ENCODE results near the gene IGFBP6.

Gene IGFBP6

GRCh38 chr12:53123578-53124351, 26.3 kb downstream of the IGFBP6 start:
- DNase-seq (ENCODE audit: low spot score) = no peak
- peaks cover 12% of the 10 kb centered on the region for H3K27me3 Mint-ChIP-seq (ENCODE audit: low read depth)
- no peaks in the 10 kb centered on the region for H3K36me3 Mint-ChIP-seq (ENCODE audit: low read depth)
- no peaks in the 10 kb centered on the region for H3K4me1 Mint-ChIP-seq (ENCODE audit: low read depth)
- H3K4me3 Mint-ChIP-seq = no peak overlapping the region
- no peaks in the 10 kb centered on the region for H3K9me3 Mint-ChIP-seq
- H3K27ac Mint-ChIP-seq = no peak overlapping the region

GRCh38 chr12:53124352-53124723, 26.9 kb downstream of the IGFBP6 start:
- no peaks in the 10 kb centered on the region for H3K36me3 Mint-ChIP-seq (ENCODE audit: low read depth)
- no peak overlapping the region for H3K4me3 Mint-ChIP-seq

GRCh38 chr12:53127169-53127568, 29.7 kb downstream of the IGFBP6 start:
- no peak overlapping the region for H3K27ac Mint-ChIP-seq
- no peak overlapping the region for H3K4me3 Mint-ChIP-seq
- DNase-seq (ENCODE audit: low spot score) = no peak
- no peaks in the 10 kb centered on the region for H3K4me1 Mint-ChIP-seq (ENCODE audit: low read depth)
- no peaks in the 10 kb centered on the region for H3K36me3 Mint-ChIP-seq (ENCODE audit: low read depth)
- H3K27me3 Mint-ChIP-seq (ENCODE audit: low read depth) = peaks cover 19% of the 10 kb centered on the region
- no peaks in the 10 kb centered on the region for H3K9me3 Mint-ChIP-seq

More at GRCh38 chr12:53124352-53124723, 26.9 kb downstream of the IGFBP6 start:
- H3K9me3 Mint-ChIP-seq = no peaks in the 10 kb centered on the region
- H3K27ac Mint-ChIP-seq = no peak overlapping the region
- no peak for DNase-seq (ENCODE audit: low spot score)
- no peaks in the 10 kb centered on the region for H3K4me1 Mint-ChIP-seq (ENCODE audit: low read depth)
- H3K27me3 Mint-ChIP-seq (ENCODE audit: low read depth) = peaks cover 16% of the 10 kb centered on the region

- H3K36me3 Mint-ChIP-seq (ENCODE audit: low read depth) = no peaks in the 10 kb centered on the region
- no peaks in the 10 kb centered on the region for H3K9me3 Mint-ChIP-seq
- no peak overlapping the region for H3K4me3 Mint-ChIP-seq
- no peaks in the 10 kb centered on the region for H3K4me1 Mint-ChIP-seq (ENCODE audit: low read depth)
- H3K27me3 Mint-ChIP-seq (ENCODE audit: low read depth) = peaks cover 19% of the 10 kb centered on the region
- H3K27ac Mint-ChIP-seq = no peak overlapping the region
- DNase-seq (ENCODE audit: low spot score) = no peak
Measured at GRCh38 chr12:53128780-53129569, 31.5 kb downstream of the IGFBP6 start.

- no peak overlapping the region for H3K27ac Mint-ChIP-seq
- H3K4me1 Mint-ChIP-seq (ENCODE audit: low read depth) = no peaks in the 10 kb centered on the region
- H3K9me3 Mint-ChIP-seq = peaks cover under 1% of the 10 kb centered on the region
- H3K36me3 Mint-ChIP-seq (ENCODE audit: low read depth) = no peaks in the 10 kb centered on the region
- no peak for DNase-seq (ENCODE audit: low spot score)
- H3K4me3 Mint-ChIP-seq = no peak overlapping the region
- H3K27me3 Mint-ChIP-seq (ENCODE audit: low read depth) = peaks cover 26% of the 10 kb centered on the region
Measured at GRCh38 chr12:53131844-53132243, 34.4 kb downstream of the IGFBP6 start.

- Mint-ChIP-seq H3K9me3 (peaks cover 13% of the 10 kb centered on the region), H3K27ac (no peak overlapping the region), H3K4me3 (no peak overlapping the region), H3K4me1 (ENCODE audit: low read depth) (no peaks in the 10 kb centered on the region), H3K27me3 (ENCODE audit: low read depth) (peaks cover 19% of the 10 kb centered on the region), H3K36me3 (ENCODE audit: low read depth) (no peaks in the 10 kb centered on the region)
- no peak for DNase-seq (ENCODE audit: low spot score)
Measured at GRCh38 chr12:53133722-53134121, 36.3 kb downstream of the IGFBP6 start.

- Mint-ChIP-seq H3K9me3 (peaks cover 11% of the 10 kb centered on the region), H3K27me3 (ENCODE audit: low read depth) (no peaks in the 10 kb centered on the region), H3K36me3 (ENCODE audit: low read depth) (no peaks in the 10 kb centered on the region), H3K27ac (no peak overlapping the region), H3K4me1 (ENCODE audit: low read depth) (no peaks in the 10 kb centered on the region), H3K4me3 (no peak overlapping the region)
- DNase-seq (ENCODE audit: low spot score) = no peak
Measured at GRCh38 chr12:53143355-53143754, 45.9 kb downstream of the IGFBP6 start.

GRCh38 chr12:53145383-53146260, 48.2 kb downstream of the IGFBP6 start:
- H3K9me3 Mint-ChIP-seq = no peaks in the 10 kb centered on the region
- no peak overlapping the region for H3K4me3 Mint-ChIP-seq
- no peaks in the 10 kb centered on the region for H3K27me3 Mint-ChIP-seq (ENCODE audit: low read depth)
- no peak overlapping the region for H3K27ac Mint-ChIP-seq
- no peaks in the 10 kb centered on the region for H3K4me1 Mint-ChIP-seq (ENCODE audit: low read depth)
- no peak for DNase-seq (ENCODE audit: low spot score)
- H3K36me3 Mint-ChIP-seq (ENCODE audit: low read depth) = no peaks in the 10 kb centered on the region

- Mint-ChIP-seq H3K4me1 (ENCODE audit: low read depth) (no peaks in the 10 kb centered on the region), H3K27me3 (ENCODE audit: low read depth) (no peaks in the 10 kb centered on the region), H3K9me3 (no peaks in the 10 kb centered on the region)
Measured at GRCh38 chr12:53147181-53147580, 49.7 kb downstream of the IGFBP6 start.

GRCh38 chr12:53147653-53148052, 50.2 kb downstream of the IGFBP6 start:
- H3K4me3 Mint-ChIP-seq = no peak overlapping the region
- H3K27ac Mint-ChIP-seq = no peak overlapping the region
- H3K4me1 Mint-ChIP-seq (ENCODE audit: low read depth) = no peaks in the 10 kb centered on the region
- H3K9me3 Mint-ChIP-seq = no peaks in the 10 kb centered on the region
- DNase-seq (ENCODE audit: low spot score) = no peak
- no peaks in the 10 kb centered on the region for H3K36me3 Mint-ChIP-seq (ENCODE audit: low read depth)
- H3K27me3 Mint-ChIP-seq (ENCODE audit: low read depth) = no peaks in the 10 kb centered on the region

More at GRCh38 chr12:53147181-53147580, 49.7 kb downstream of the IGFBP6 start:
- no peak for DNase-seq (ENCODE audit: low spot score)
- Mint-ChIP-seq H3K4me3 (no peak overlapping the region), H3K27ac (no peak overlapping the region), H3K36me3 (ENCODE audit: low read depth) (no peaks in the 10 kb centered on the region)

GRCh38 chr12:53151039-53151438, 53.6 kb downstream of the IGFBP6 start:
- Mint-ChIP-seq H3K4me1 (ENCODE audit: low read depth) (no peaks in the 10 kb centered on the region), H3K27ac (no peak overlapping the region), H3K9me3 (no peaks in the 10 kb centered on the region), H3K27me3 (ENCODE audit: low read depth) (no peaks in the 10 kb centered on the region), H3K36me3 (ENCODE audit: low read depth) (no peaks in the 10 kb centered on the region), H3K4me3 (no peak overlapping the region)
- no peak for DNase-seq (ENCODE audit: low spot score)
